Muscle layer of colon (tissue), 2 donors: ENCODE data around the gene ARHGAP30.

Experiments
- H3K27ac ChIP-seq: one replicate; pipeline ENCODE4 v1.7.0; 2013; ENCODE audit warnings: low read depth, mild to moderate bottlenecking, low read length, moderate library complexity
- H3K27me3 ChIP-seq, 2 donors: one replicate each; pipeline ENCODE4 v1.7.0; 2013; ENCODE audit warnings: low read length in 2 of 2, mild to moderate bottlenecking in 2 of 2; ENCODE audit not compliant: insufficient read depth in 2 of 2, control insufficient read depth in 1 of 2
- H3K36me3 ChIP-seq: one replicate; pipeline ENCODE4 v1.7.0; 2013; ENCODE audit warnings: mild to moderate bottlenecking, low read length; ENCODE audit not compliant: insufficient read depth
- H3K4me1 ChIP-seq: one replicate; pipeline ENCODE4 v1.7.0; 2013; ENCODE audit warnings: mild to moderate bottlenecking, low read length; ENCODE audit not compliant: insufficient read depth
- H3K4me3 ChIP-seq, 2 donors: one replicate each; pipeline ENCODE4 v1.7.0; 2013; ENCODE audit warnings: low read length in 2 of 2, low read depth in 1 of 2, mild to moderate bottlenecking in 1 of 2, moderate library complexity in 1 of 2
- H3K9ac ChIP-seq: one replicate; pipeline ENCODE4 v1.7.0; 2013; ENCODE audit warnings: low read length
- H3K9me3 ChIP-seq: one replicate; pipeline ENCODE4 v1.7.0; 2013; ENCODE audit warnings: mild to moderate bottlenecking, low read length
- donor health status: abdominal sarcoma.
- donor health status: Adenocarcinoma of cecum.

The ARHGAP30 gene

GRCh38 chr1:161046605-161047228 is 23.0 kb downstream of the ARHGAP30 start:
- H3K27ac ChIP-seq, result peak overlapping the region; percentile 97
- H3K36me3 ChIP-seq, result peaks cover 15% of the 10 kb centered on the region
- peak overlapping the region; percentile 87 to 88 for H3K4me3 ChIP-seq
- peaks cover 27% of the 10 kb centered on the region for H3K4me1 ChIP-seq
- H3K27me3 ChIP-seq, result no peaks in the 10 kb centered on the region
- no peak overlapping the region for H3K9ac ChIP-seq
- no peaks in the 10 kb centered on the region for H3K9me3 ChIP-seq

GRCh38 chr1:161045736-161046604 is 23.7 kb downstream of the ARHGAP30 start, which contains the start of gene USF1:
Gene USF1, minus strand, starts transcription at chr1:161045977. Its CDS starts 2,702 bp downstream, at chr1:161043275.
- H3K27me3 ChIP-seq, result no peaks in the 10 kb centered on the region
- peaks cover 27% of the 10 kb centered on the region for H3K4me1 ChIP-seq
- H3K27ac ChIP-seq, result peak within 1 kb of the TSS; percentile 97
- H3K36me3 ChIP-seq, result peaks cover 21% of the 10 kb centered on the region
- no peaks in the 10 kb centered on the region for H3K9me3 ChIP-seq
- H3K9ac ChIP-seq, result peak within 1 kb of the TSS; percentile 83
- peak within 1 kb of the TSS; percentile 87 to 88 for H3K4me3 ChIP-seq

GRCh38 chr1:161044908-161045735 is 24.6 kb downstream of the ARHGAP30 start:
- peaks cover 29% of the 10 kb centered on the region for H3K36me3 ChIP-seq
- H3K27me3 ChIP-seq, result no peaks in the 10 kb centered on the region
- H3K4me1 ChIP-seq, result peaks cover 27% of the 10 kb centered on the region
- H3K9me3 ChIP-seq, result no peaks in the 10 kb centered on the region
- H3K9ac ChIP-seq, result peak overlapping the region; percentile 83
- peak overlapping the region; percentile 97 for H3K27ac ChIP-seq
- H3K4me3 ChIP-seq, result peak overlapping the region; percentile 87 to 88

GRCh38 chr1:161044535-161044907 is 25.2 kb downstream of the ARHGAP30 start:
- Histone ChIP-seq H3K27ac (peak overlapping the region; percentile 97), H3K9ac (peak overlapping the region; percentile 83), H3K9me3 (no peaks in the 10 kb centered on the region), H3K4me1 (peaks cover 27% of the 10 kb centered on the region), H3K27me3 (no peaks in the 10 kb centered on the region), H3K36me3 (peaks cover 35% of the 10 kb centered on the region), H3K4me3 (peak overlapping the region; percentile 87 to 88)

GRCh38 chr1:161039546-161039945 is 30.1 kb downstream of the ARHGAP30 start:
- peaks cover 22% of the 10 kb centered on the region for H3K4me1 ChIP-seq

GRCh38 chr1:161039154-161039545 is 30.5 kb downstream of the ARHGAP30 start:
- Histone ChIP-seq H3K4me3 (peak overlapping the region; percentile 64 to 73), H3K36me3 (peaks cover 38% of the 10 kb centered on the region), H3K27ac (peak overlapping the region; percentile 44), H3K4me1 (peaks cover 18% of the 10 kb centered on the region), H3K9me3 (no peaks in the 10 kb centered on the region), H3K27me3 (no peaks in the 10 kb centered on the region), H3K9ac (no peak overlapping the region)

More at GRCh38 chr1:161039546-161039945, 30.1 kb downstream of the ARHGAP30 start:
- H3K4me3 ChIP-seq, result no peak overlapping the region
- H3K27ac ChIP-seq, result no peak overlapping the region
- H3K9me3 ChIP-seq, result no peaks in the 10 kb centered on the region
- no peaks in the 10 kb centered on the region for H3K27me3 ChIP-seq
- H3K36me3 ChIP-seq, result peaks cover 38% of the 10 kb centered on the region
- no peak overlapping the region for H3K9ac ChIP-seq

- Histone ChIP-seq H3K36me3 (peaks cover 38% of the 10 kb centered on the region), H3K27ac (peak within 1 kb of the TSS; percentile 44), H3K4me3 (peak within 1 kb of the TSS; percentile 64 to 73), H3K4me1 (peaks cover 15% of the 10 kb centered on the region), H3K9ac (no peak within 1 kb of the TSS), H3K27me3 (no peaks in the 10 kb centered on the region), H3K9me3 (no peaks in the 10 kb centered on the region)
These were observed 31.1 kb downstream of the ARHGAP30 start, which contains the start of gene TSTD1 for GRCh38 chr1:161038523-161039153. Gene TSTD1, minus strand, starts transcription at chr1:161038964. Its CDS starts 75 bp downstream, at chr1:161038889.

- Histone ChIP-seq H3K27ac (no peak overlapping the region), H3K9ac (no peak overlapping the region), H3K4me1 (peaks cover 9% of the 10 kb centered on the region)
These were observed 31.8 kb downstream of the ARHGAP30 start for GRCh38 chr1:161037661-161038522.

GRCh38 chr1:161033751-161034150 is 35.9 kb downstream of the ARHGAP30 start:
- Histone ChIP-seq H3K9ac (no peak overlapping the region), H3K27ac (no peak overlapping the region), H3K36me3 (no peaks in the 10 kb centered on the region), H3K27me3 (no peaks in the 10 kb centered on the region), H3K4me1 (peaks cover 7% of the 10 kb centered on the region), H3K9me3 (no peaks in the 10 kb centered on the region), H3K4me3 (no peak overlapping the region)

More at GRCh38 chr1:161037661-161038522, 31.8 kb downstream of the ARHGAP30 start:
- peaks cover 35% of the 10 kb centered on the region for H3K36me3 ChIP-seq
- no peaks in the 10 kb centered on the region for H3K27me3 ChIP-seq
- H3K4me3 ChIP-seq, result peak overlapping the region; percentile 64 to 73
- H3K9me3 ChIP-seq, result no peaks in the 10 kb centered on the region

GRCh38 chr1:161032409-161032808 is 37.3 kb downstream of the ARHGAP30 start:
- Histone ChIP-seq H3K9me3 (no peaks in the 10 kb centered on the region), H3K27ac (no peak overlapping the region), H3K4me3 (no peak overlapping the region), H3K9ac (no peak overlapping the region), H3K4me1 (no peaks in the 10 kb centered on the region), H3K27me3 (no peaks in the 10 kb centered on the region), H3K36me3 (no peaks in the 10 kb centered on the region)
